GM18517 (cell line): Measurements from ENCODE around the gene NCK1.
A peak's percentile ranks its signal among the peaks of the same experiment; 100 is the strongest.

Experiments
- ATAC-seq: cut with Tn5 transposase; IDR thresholded peaks from one replicate; pipeline ENCODE4 v1.9.1; 2021; ENCODE audit warnings: mild to moderate bottlenecking, moderate library complexity; ENCODE audit not compliant: unreplicated experiment

NCK1 gene

GRCh38 chr3:136861890-136862616 is at the start of gene NCK1:
TSS of gene NCK1 (plus strand) at chr3:136862208. CDS start at chr3:136928002, 65,794 bp downstream.
- ATAC-seq, result peak; percentile 95

- no peak for ATAC-seq
Measured at GRCh38 chr3:136817448-136817847, 44.6 kb upstream of the NCK1 start.

- no peak for ATAC-seq
Measured at GRCh38 chr3:136818191-136818768, 43.7 kb upstream of the NCK1 start.

GRCh38 chr3:136818769-136819391 is 43.1 kb upstream of the NCK1 start, which contains the start of gene SLC35G2:
TSS of gene SLC35G2 (plus strand) at chr3:136819126. CDS start at chr3:136854461, 35,335 bp downstream.
- no peak for ATAC-seq

GRCh38 chr3:136819392-136819730 is 42.6 kb upstream of the NCK1 start:
- ATAC-seq, result no peak

- no peak for ATAC-seq
Measured at GRCh38 chr3:136819731-136820679, 42.0 kb upstream of the NCK1 start.

- ATAC-seq, result no peak
Measured at GRCh38 chr3:136831461-136831860, 30.5 kb upstream of the NCK1 start.

GRCh38 chr3:136835089-136835812 is 26.8 kb upstream of the NCK1 start:
- no peak for ATAC-seq

GRCh38 chr3:136835813-136836510 is 26.0 kb upstream of the NCK1 start:
- no peak for ATAC-seq

- no peak for ATAC-seq
Measured at GRCh38 chr3:136836511-136837156, 25.4 kb upstream of the NCK1 start.

GRCh38 chr3:136838641-136839555 is 23.1 kb upstream of the NCK1 start:
- ATAC-seq, result no peak

- ATAC-seq, result no peak
Measured at GRCh38 chr3:136839556-136839931, 22.5 kb upstream of the NCK1 start.

- ATAC-seq, result no peak
Measured at GRCh38 chr3:136840252-136840651, 21.8 kb upstream of the NCK1 start.

- no peak for ATAC-seq
Measured at GRCh38 chr3:136842294-136842693, 19.7 kb upstream of the NCK1 start.

- no peak for ATAC-seq
Measured at GRCh38 chr3:136844724-136845123, 17.3 kb upstream of the NCK1 start.

- ATAC-seq, result no peak
Measured at GRCh38 chr3:136852180-136852579, 9.8 kb upstream of the NCK1 start.

- ATAC-seq, result no peak
Measured at GRCh38 chr3:136856665-136857064, 5.3 kb upstream of the NCK1 start.

GRCh38 chr3:136858381-136858780 is 3.6 kb upstream of the NCK1 start:
- ATAC-seq, result no peak
